GM18511 (cell line): ENCODE results near the gene PC.

Experiments used
- ATAC-seq: cut with Tn5 transposase; IDR thresholded peaks from one replicate; pipeline ENCODE4 v1.9.1; 2021; ENCODE audit warnings: mild to moderate bottlenecking, moderate library complexity; ENCODE audit not compliant: unreplicated experiment

PC gene

DNA sequence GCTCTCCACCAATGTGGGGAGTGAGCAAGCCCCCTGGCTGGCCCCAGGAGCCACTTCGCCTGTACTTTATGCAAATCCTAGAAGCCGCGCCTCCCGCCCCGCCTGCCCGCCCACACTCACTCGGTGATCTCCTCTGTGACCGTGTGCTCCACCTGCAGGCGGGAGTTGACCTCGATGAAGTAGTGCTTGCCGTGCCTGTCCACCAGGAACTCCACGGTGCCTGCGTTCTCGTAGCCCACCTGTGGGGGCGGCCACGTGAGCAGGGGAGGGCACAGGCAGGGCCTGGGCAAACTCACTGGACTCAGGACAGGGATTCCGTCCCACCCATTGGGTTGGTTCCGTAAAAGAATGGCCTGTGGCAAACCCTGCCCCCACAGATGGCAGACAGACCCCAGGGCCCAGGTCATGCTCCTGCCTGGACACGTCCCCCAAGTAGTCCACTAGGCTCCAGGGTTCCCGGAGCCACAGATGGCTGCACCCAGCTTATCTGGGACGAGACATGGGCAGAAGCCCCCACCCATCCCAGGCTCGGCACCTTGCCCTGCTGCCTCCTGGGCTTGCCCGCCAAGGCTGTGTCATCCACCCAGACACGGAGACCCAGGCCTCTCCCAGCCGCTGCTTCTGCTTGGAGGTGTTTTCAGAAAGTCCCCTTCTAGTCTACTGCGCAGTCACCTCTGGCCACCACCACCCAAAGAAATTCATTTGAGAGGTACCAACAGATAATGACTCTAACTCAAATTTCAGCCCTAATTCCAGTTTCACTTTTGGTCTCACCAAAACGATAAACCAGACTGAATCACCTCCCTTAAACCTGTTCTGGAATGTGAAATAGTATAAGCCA is 89.2 kb downstream of the PC start:
- peak; percentile 85 for ATAC-seq

DNA sequence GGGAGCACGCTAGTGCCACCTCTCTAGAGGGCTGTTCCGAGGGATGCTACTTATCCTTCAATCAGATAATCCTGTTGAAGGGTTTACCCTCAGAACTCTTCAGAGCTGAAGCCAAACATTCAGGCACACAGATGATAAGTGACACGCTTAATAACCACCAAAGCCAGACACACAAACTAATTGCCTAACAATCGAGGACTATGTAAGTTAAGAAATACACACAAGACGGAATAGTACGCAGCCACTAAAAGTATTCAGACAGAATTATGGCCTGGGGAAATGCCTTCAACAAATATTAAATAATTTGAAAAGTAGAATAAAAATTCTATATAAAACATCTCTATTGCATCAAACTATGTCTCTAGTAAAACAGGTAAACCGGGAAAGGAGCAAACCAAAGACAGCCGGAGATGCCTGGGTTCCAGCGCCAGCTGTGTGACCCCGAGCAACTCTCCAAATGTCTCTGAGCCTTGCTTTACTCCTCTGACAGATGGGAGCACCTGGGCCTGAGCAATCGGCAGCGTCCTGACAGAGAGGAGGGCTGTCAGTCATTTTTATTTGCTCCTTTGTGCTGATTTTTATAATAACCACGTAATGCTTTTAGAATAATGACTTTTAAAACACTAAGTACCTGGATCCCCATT is 90.0 kb downstream of the PC start:
- ATAC-seq, result no peak

DNA sequence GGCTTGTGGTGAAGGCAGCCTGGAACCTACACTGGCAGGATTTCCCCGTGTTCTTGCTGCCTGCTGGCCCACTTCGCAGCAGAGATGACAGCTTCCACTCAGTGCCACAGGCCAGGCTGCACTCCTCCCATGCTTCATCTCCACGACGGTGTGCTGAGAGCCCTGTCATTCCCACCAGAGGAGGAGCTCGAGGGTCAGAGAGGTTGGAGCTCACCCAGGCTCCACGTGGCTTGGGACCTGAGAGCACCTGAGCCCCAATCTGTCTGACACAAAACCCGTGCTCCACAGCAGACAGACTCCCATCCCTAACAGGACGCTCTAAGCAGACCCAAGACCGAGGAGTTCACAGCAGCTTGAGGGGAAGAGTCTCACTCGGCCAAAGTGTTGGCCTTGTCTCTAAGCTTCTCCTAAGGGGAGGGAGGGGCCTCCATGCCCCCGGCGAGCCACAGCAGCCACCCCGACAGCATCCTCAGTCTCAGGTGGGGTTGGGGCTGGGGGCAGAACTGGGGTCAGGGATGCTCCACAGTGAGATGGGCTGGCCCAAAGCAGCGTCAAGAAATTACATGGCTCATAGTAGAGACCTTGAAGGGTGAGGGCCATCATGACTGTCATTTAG is 90.7 kb downstream of the PC start:
- no peak for ATAC-seq

DNA sequence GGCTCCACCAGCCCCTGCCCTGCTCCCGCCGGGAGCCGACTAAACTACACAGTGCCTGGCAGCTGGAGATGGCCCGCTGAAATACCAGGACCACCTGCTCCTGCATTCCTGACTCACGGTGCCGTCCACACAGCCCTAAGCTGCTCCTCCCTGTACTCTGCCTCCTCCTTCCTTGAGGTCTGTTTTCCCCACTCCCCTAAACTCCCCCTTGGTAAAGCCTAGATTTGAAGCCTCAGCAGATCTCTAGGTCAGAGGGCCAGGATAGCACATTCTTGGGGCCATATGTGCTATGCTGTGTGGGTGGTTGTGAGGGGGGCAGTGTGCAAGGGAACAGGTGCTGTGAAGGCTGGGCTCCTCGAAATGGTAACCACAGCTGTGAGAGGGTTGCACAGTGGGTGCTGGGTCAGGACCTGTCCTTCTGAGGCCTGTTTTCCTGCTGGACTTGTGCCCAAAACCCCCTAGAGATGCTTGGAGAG is 91.6 kb downstream of the PC start:
- no peak for ATAC-seq

- no peak for ATAC-seq
These were observed 92.2 kb downstream of the PC start for GRCh38 chr11:66866007-66866406.

GRCh38 chr11:66864924-66865697 is 93.1 kb downstream of the PC start:
- no peak for ATAC-seq

- no peak for ATAC-seq
These were observed 93.8 kb downstream of the PC start for GRCh38 chr11:66864172-66864901.

DNA sequence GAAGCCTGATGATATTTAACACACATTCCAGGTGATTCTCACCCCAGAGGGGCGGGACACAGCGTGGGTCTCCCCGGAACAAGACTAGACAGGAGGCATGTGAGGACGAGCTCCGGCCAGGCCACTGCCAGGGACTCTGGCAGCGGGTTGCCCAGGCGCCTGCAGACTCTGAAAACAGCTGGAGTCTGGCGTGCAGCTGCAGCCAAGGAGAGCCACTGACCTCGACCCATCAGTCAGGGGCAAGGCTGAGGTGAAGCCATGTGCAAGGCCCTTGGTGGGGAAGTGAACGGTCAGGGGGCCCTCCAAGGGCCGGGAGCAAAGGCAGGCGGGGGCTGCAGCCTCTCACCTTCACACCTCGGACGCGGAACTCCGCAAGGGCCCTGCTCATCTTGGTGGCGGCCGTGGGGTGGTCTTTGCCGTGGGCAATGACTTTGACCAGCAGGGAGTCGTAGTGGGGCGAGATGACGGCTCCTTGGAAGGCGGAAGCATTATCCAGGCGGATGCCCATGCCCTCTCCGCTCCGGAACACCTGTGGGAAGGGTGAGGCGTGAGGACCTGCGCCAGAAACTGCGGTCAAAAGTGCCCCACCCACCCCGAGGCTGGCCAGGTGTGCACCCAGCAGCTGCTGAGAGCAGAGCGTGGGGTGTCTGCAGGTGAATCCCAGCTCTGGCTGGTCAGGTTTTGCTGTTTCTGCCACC is 94.6 kb downstream of the PC start:
- no peak for ATAC-seq

- ATAC-seq, result no peak
These were observed 95.6 kb downstream of the PC start for GRCh38 chr11:66862559-66863037.

- no peak for ATAC-seq
These were observed 96.2 kb downstream of the PC start for GRCh38 chr11:66861774-66862558.

DNA sequence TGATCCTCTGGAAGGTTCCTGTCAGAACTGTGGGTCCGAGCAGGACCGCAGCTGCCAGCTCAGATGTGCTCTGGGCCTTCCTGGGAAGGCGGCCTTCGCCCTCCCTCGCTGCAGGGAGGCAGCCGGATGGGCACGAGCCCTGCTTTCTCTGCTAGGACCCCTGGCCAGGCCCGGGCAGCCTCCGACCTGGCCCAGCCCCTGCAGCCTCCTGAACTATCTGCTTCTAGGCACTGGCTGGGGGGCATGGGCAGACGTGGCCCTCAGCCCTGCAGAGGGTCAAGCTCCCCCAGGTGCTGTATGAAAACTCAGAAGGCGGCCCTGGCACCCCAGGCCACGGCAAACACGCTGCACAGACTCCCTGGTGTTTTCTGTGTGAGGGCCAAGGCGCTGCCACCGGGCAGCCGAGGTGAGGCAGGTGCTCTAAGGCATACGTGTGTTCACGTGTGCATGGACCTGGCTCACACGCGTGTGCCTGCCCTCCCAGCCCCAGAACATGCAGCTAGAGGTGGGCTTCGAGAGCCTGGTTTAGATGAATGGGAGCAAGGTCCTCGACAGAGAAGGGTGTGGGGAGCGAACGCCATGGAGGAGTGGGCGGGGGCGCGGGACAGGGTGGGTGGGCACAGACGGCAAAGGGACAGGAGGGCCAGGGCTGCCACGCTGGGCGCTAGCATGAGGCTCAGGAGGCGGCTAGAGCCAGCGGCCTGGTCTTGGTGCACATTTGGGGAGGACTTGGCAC is 97.0 kb downstream of the PC start:
- no peak for ATAC-seq

DNA sequence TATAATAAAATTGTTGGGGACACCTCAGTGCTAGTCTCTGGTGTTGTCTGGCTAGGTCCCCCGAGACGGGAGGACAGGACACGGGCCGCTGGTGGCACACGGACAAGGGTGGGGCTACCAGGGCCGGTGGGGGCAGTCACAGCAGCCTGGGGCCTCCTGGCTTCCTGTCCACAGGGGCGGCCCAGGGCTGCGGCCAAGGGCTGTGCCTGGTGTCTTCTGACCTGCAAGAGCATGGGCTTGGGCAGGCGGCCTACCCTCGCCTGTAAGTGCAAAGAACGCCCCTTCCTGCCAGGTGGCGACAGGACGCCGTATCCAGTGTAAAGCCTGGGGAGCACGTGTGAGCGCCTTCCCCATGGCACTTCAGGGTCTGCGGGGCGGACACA is 97.7 kb downstream of the PC start:
- no peak for ATAC-seq

DNA sequence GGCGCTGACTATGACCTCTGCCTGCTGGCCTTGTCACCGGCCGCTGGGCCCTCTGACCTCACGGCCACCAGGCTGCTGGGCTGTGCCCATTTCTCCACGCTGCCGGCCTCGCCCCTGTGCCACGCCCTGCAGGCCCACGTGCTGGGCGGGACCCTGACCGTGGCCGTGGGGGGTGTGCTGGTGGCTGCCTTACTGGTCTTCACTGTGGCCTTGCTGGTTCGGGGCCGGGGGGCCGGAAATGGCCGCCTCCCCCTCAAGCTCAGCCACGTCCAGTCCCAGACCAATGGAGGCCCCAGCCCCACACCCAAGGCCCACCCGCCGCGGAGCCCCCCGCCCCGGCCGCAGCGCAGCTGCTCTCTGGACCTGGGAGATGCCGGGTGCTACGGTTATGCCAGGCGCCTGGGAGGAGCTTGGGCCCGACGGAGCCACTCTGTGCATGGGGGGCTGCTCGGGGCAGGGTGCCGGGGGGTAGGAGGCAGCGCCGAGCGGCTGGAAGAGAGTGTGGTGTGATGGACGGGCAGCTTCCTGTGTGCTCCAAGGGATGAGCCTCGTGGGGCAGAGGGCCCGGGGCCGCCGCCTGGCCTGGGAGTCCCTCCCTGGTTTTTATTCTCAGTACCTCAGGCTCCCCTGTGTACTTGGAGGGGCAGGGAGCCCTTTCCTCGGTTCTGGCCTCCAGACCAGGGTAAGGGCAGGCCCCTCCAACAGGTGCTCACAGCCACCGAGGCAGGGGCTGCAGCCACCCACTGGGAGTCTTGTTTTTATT is 98.3 kb downstream of the PC start:
- no peak for ATAC-seq

DNA sequence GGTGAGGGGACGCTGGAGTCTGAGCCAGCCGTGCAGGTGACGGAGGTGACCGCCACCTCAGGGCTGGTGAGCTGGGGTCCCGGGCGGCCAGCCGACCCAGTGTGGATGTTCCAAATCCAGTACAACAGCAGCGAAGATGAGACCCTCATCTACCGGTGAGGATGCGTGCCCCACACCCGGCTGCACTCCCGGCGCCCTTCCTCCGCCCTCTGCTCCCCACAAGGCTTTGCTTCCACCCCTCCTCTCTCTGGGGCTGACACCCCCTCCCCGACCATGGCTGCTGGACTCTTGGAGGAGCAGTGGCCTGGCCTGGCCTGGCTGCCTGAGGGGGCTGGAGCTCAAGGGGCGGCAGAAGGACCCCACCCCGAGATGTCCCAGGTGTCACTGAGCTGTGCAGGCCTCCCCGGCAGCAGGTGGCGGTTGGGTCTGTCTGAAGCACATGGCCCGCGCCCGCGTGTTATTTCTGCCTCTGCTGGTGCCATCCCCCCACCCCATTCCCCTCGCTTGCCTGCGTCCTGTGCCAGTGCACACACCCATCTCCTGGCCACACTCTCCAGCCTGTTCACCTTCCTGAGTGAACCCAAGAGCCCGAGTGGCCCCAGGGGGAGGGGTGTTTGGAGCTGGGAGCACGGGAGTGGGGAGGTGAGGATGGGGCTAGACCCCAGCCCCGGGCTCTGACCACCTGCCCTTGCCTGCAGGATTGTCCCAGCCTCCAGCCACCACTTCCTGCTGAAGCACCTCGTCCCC is 99.1 kb downstream of the PC start:
- no peak for ATAC-seq

DNA sequence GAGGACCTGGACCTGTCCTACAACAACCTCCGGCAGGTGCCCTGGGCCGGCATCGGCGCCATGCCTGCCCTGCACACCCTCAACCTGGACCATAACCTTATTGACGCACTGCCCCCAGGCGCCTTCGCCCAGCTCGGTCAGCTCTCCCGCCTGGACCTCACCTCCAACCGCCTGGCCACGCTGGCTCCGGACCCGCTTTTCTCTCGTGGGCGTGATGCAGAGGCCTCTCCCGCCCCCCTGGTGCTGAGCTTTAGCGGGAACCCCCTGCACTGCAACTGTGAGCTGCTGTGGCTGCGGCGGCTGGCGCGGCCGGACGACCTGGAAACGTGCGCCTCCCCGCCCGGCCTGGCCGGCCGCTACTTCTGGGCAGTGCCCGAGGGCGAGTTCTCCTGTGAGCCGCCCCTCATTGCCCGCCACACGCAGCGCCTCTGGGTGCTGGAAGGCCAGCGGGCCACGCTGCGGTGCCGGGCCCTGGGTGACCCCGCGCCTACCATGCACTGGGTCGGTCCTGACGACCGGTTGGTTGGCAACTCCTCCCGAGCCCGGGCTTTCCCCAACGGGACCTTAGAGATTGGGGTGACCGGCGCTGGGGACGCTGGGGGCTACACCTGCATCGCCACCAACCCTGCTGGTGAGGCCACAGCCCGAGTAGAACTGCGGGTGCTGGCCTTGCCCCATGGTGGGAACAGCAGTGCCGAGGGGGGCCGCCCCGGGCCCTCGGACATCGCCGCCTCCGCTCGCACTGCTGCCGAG is 99.8 kb downstream of the PC start:
- no peak for ATAC-seq

DNA sequence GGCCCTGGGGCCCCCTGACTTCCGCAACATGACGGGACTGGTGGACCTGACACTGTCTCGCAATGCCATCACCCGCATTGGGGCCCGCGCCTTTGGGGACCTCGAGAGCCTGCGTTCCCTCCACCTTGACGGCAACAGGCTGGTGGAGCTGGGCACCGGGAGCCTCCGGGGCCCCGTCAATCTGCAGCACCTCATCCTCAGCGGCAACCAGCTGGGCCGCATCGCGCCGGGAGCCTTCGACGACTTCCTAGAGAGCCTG is 100.3 kb downstream of the PC start:
- ATAC-seq, result no peak
